Measurements from ENCODE around the gene LTBP1. TPM values are rescaled to one million over a fixed set of nuclear protein-coding genes. Genes with fewer than 3 reads are reported as not detected.
A peak's percentile ranks its signal among the peaks of the same experiment; 100 is the strongest.

The LTBP1 gene
- total and polyA plus RNA-seq, 2 experiments from 2014 or later: 216 to 509 TPM

DNA sequence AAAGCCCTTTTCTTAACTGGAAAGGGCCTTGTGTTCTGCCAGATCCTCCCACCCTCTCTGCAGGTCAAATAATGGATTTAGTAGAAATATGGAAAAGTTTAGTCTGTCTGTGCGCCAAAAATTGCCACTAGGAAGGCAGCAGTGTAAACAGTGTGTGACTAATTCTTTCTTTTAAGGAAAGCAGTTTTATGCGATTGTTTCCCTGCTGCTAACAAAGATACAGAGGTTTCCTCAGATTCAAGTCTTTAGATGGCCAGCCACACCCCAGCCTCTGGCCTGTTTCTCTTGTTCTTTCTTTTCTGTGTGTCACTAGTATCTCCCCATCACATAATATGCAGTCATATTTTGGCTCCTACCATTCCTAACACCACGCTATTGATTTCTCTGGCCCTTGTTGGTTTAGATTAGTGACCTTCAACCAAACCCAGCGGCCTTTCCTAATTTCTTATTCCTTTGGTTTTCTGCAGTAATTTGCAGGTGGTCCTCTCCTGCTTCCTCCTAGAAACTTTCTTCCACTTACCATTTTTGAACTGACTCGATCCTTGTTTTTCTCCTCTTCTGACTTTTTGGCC, 157.4 kb downstream of the LTBP1 start:
- peaks cover 57% of the 10 kb centered on the region for H3K4me1 ChIP-seq (ENCODE audit: low read depth)
- no peaks in the 10 kb centered on the region for H3K9me3 ChIP-seq (ENCODE audit: low read depth)
- TF ChIP-seq, protein P1, sequence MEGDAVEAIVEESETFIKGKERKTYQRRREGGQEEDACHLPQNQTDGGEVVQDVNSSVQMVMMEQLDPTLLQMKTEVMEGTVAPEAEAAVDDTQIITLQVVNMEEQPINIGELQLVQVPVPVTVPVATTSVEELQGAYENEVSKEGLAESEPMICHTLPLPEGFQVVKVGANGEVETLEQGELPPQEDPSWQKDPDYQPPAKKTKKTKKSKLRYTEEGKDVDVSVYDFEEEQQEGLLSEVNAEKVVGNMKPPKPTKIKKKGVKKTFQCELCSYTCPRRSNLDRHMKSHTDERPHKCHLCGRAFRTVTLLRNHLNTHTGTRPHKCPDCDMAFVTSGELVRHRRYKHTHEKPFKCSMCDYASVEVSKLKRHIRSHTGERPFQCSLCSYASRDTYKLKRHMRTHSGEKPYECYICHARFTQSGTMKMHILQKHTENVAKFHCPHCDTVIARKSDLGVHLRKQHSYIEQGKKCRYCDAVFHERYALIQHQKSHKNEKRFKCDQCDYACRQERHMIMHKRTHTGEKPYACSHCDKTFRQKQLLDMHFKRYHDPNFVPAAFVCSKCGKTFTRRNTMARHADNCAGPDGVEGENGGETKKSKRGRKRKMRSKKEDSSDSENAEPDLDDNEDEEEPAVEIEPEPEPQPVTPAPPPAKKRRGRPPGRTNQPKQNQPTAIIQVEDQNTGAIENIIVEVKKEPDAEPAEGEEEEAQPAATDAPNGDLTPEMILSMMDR (IDR thresholded peaks at IDR 0.05; ENCODE audit: low read depth, low read length): no peak
- H3K27me3 ChIP-seq: no peaks in the 10 kb centered on the region
- H3K36me3 ChIP-seq: no peaks in the 10 kb centered on the region
- peak overlapping the region; percentile 49 for H3K27ac ChIP-seq
- DNase-seq (ENCODE audit: low read depth in 1 of 2, low spot score in 1 of 2): peak in 1 of 2 donors; percentile 33
- no peak overlapping the region for H3K4me3 ChIP-seq

DNA sequence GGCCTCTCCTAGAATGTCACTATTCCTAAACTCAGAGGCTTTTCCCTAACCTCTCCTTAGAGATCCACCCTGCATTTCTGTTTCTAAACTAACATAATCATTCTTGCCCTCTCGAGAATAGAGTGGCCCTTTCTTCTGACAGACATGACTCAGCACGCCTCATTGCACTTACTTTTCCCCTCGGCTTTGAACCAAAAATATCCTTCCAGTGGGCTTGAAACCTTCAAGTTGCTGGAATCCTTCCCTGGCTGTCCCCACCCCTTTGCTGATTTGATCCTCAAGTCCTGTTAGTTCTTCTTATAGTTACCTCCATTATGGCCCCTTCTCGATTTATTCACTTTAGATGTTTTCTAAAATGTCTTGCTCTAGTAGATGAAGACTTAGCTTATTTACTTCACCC, 158.0 kb downstream of the LTBP1 start:
- Histone ChIP-seq H3K27ac (peak overlapping the region; percentile 49), H3K27me3 (no peaks in the 10 kb centered on the region), H3K4me3 (no peak overlapping the region), H3K4me1 (ENCODE audit: low read depth) (peaks cover 63% of the 10 kb centered on the region), H3K9me3 (ENCODE audit: low read depth) (no peaks in the 10 kb centered on the region), H3K36me3 (no peaks in the 10 kb centered on the region)
- DNase-seq (ENCODE audit: low read depth in 1 of 2, low spot score in 1 of 2): peak in 1 of 2 donors; percentile 61
- TF ChIP-seq, protein P1 (IDR thresholded peaks at IDR 0.05; ENCODE audit: low read depth, low read length): no peak

DNA sequence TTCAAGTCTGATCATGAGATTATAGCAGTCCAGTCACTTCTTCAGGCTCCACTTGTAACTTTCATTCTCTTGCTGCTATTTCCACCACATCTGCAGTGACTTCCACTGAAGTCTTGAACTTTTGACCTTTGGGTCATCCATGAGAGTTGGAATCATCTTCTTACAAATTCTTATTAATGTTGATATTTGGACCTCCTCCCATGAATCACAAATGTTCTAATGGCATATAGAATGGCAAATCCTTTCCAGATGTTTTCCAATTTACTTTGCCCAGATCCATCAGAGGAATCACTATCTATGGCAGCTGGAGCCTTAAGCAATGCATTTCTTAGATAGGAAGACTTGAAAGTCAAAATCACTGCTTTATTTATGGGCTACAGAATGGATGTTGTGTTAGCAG, 159.4 kb downstream of the LTBP1 start:
- TF ChIP-seq, protein P1 (IDR thresholded peaks at IDR 0.05; ENCODE audit: low read depth, low read length): no peak
- no peak for DNase-seq (ENCODE audit: low read depth in 1 of 2, low spot score in 1 of 2)
- H3K36me3 ChIP-seq: peaks cover 8% of the 10 kb centered on the region
- no peaks in the 10 kb centered on the region for H3K9me3 ChIP-seq (ENCODE audit: low read depth)
- H3K4me1 ChIP-seq (ENCODE audit: low read depth): peaks cover 63% of the 10 kb centered on the region
- peak overlapping the region; percentile 70 for H3K27ac ChIP-seq
- H3K27me3 ChIP-seq: no peaks in the 10 kb centered on the region
- no peak overlapping the region for H3K4me3 ChIP-seq

DNA sequence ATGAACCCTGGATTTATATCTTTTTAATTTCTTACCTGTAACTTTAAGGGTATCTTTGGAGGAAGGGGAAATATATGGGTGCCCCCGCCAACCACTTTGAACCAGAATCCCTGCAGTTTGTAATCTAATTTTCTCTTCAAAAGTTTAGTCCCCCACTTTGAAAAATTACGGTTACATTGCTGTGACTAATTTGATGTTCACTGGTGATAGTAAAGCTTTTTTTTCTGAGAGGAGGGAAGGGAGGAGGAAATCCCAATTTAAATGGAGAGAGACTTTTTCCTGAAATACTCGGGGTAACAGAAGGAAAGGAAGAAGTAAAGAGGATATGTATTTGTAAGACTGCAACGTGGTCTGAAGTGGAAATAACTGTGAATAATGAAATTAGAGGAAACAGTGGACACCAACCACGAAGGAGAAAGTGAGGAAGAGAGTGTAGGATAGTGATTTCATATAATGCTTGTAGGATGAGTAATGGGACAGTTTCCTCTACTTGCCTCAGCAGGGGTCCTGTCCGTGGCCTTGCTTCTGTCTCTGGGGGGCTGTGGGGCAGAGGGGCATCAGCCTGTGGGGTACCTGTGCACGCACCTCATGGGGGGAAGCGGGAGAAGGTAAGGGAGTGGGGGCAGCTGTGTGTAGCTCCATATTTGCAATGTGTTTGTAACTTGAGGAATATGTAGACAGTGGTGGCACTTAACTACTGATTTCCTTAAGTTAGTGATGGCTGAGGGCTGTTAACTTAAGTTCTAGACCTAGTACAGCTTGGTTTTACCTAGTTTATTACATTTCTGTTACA, 161.1 kb downstream of the LTBP1 start:
- peaks cover 13% of the 10 kb centered on the region for H3K36me3 ChIP-seq
- TF ChIP-seq, protein P1 (IDR thresholded peaks at IDR 0.05; ENCODE audit: low read depth, low read length): no peak
- H3K27ac ChIP-seq: peak overlapping the region; percentile 70
- H3K4me3 ChIP-seq: no peak overlapping the region
- H3K27me3 ChIP-seq: no peaks in the 10 kb centered on the region
- peak in 1 of 2 donors; percentile 25 for DNase-seq (ENCODE audit: low read depth in 1 of 2, low spot score in 1 of 2)
- no peaks in the 10 kb centered on the region for H3K9me3 ChIP-seq (ENCODE audit: low read depth)
- peaks cover 60% of the 10 kb centered on the region for H3K4me1 ChIP-seq (ENCODE audit: low read depth)

DNA sequence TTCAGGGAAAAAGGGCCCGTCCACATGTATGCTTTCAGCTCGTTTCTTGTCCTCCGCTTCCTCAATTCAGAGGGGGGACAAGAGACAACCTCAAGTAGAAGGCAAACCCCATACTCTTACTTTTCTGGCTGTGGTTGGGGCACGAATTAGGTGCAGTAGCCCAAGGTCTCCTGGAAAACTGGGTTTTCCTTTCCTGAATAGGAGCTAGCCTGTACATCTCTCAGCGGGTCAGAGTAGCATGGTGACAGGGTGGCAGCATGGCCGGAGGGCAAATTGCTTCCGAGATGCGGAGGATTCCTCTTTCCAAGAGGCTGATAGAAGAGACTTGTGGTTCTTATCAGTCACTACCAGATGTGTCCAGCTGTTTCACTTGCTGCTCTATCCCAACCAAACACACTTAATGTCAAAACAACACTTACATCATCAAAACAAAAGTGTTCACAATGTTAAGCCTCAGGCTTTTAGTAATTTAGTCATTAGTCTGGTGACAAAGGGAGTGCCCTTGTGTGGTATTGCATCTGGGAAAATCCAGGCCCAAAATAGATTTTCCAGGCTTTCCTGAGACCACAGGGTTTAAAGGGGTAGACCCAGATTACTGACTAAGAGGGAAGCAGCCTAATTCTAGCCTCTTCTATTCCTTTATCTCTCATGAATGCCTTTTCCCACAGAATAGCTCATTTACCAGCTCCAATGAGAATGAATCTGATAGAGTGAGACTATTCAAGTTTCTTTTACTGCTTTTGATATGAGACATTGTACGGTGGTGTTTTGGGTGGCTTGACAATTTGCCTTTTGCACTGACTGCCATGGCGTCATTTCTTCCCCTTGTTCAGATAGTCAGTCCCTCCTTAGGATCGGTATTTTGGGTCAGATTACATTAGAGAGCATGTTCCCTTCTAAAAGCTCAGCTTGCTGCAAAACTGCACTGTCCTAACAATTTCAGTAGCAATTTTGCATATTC, 162.0 kb downstream of the LTBP1 start:
- peak overlapping the region; percentile 70 for H3K27ac ChIP-seq
- H3K4me3 ChIP-seq: no peak overlapping the region
- no peaks in the 10 kb centered on the region for H3K27me3 ChIP-seq
- no peaks in the 10 kb centered on the region for H3K9me3 ChIP-seq (ENCODE audit: low read depth)
- peak; percentile 33 to 56 for DNase-seq (ENCODE audit: low read depth in 1 of 2, low spot score in 1 of 2)
- H3K4me1 ChIP-seq (ENCODE audit: low read depth): peaks cover 58% of the 10 kb centered on the region
- H3K36me3 ChIP-seq: peaks cover 13% of the 10 kb centered on the region
- TF ChIP-seq, protein P1 (IDR thresholded peaks at IDR 0.05; ENCODE audit: low read depth, low read length): no peak

All from cardiac muscle cell (in vitro differentiated cells and primary cell).